NCI-H128 (cell line): ENCODE results near the gene TXNDC16.
"Not testable (repeated sequence)": the region's sequence is repeated elsewhere in the genome, so short reads cannot be mapped to it uniquely, and the experiment has no call there.

Experiments used
- DNase-seq: peaks from one replicate; lab custom pipeline; 2025; ENCODE audit not compliant: unreplicated experiment; lab: John Stamatoyannopoulos, UW

TXNDC16 gene, protein sequence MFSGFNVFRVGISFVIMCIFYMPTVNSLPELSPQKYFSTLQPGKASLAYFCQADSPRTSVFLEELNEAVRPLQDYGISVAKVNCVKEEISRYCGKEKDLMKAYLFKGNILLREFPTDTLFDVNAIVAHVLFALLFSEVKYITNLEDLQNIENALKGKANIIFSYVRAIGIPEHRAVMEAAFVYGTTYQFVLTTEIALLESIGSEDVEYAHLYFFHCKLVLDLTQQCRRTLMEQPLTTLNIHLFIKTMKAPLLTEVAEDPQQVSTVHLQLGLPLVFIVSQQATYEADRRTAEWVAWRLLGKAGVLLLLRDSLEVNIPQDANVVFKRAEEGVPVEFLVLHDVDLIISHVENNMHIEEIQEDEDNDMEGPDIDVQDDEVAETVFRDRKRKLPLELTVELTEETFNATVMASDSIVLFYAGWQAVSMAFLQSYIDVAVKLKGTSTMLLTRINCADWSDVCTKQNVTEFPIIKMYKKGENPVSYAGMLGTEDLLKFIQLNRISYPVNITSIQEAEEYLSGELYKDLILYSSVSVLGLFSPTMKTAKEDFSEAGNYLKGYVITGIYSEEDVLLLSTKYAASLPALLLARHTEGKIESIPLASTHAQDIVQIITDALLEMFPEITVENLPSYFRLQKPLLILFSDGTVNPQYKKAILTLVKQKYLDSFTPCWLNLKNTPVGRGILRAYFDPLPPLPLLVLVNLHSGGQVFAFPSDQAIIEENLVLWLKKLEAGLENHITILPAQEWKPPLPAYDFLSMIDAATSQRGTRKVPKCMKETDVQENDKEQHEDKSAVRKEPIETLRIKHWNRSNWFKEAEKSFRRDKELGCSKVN

GRCh38 chr14:52552063-52552988 lies at the start of gene TXNDC16, which contains the start of gene GPR137C:
TXNDC16 (minus strand) TSS chr14:52552505; CDS start chr14:52543557, 8,948 bp downstream.
GPR137C (plus strand) TSS chr14:52552836; CDS start chr14:52553148, 312 bp downstream.
- peak; percentile 99 for DNase-seq

DNA sequence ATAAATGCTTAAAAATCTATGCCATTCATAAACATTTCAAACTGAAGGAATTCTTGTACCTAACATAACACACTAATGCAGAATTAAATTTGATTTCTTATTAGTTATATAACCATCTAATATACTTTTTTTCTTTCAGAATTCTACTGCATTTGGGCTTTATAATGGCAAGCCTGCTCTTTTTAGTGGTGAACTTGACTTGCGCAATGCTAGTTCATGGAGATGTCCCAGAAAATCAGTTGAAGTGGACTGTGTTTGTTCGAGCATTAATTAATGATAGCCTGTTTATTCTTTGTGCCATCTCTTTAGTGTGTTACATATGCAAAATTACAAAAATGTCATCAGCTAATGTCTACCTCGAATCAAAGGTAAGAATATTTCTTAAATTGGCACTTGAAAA lies 47.7 kb upstream of the TXNDC16 start:
- DNase-seq: no peak

DNA sequence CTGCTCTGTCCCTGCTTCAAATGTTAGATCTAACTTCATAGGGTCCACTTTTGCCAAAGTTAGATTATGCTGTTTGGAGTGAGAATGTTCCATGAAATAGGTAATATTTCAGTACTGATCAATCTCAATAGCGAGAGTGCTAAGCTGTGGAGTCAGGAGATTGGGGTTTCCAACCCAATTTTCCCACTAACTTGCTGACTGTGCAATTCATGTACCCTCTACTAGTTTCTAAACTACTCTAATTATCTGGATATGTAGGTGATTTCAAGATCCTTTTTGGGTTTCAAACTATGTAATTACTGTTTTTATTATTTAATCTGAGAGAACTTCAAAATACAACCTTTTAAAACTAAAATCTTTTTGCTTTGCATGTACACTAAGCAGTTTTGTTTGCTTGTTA lies 46.3 kb upstream of the TXNDC16 start:
- DNase-seq: no peak

DNA sequence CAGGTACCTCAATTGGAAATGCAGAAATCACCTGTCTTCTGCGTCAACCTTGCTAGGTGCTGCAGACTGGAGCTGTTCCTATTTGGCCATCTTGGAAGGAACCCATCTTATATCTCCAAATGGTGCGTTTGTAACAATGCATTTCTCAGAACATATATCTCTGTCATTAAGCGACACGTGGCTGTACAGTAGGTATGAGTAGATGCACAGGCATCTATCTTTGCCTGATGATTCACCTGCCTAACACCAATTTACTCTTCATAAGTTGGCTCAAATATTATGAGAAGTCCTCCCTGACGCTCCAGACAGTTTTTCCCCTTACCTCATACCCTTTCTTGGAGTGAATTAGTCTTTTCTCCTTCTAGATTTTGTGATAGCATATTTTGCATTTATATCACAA lies 44.6 kb upstream of the TXNDC16 start:
- DNase-seq: no peak

DNA sequence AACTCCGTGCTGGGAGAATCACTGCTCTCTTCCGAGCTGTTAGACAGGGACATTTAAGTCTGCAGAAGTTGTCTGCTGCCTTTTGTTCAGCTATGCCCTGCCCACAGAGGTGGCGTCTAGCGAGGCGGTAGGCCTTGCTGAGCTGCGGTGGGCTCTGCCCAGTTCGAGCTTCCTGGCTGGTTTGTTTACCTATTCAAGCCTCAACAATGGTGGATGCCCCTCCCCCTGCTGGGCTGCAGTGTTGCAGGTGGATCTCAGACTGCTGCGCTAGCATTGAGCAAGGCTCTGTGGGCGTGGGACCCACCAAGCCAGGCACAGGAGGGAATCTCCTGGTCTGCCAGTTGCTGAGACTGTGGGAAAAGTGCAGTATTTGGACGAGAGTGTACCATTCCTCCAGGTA lies 44.0 kb upstream of the TXNDC16 start:
- no peak for DNase-seq

- DNase-seq: no peak
Measured at GRCh38 chr14:52590318-52590717, 38.0 kb upstream of the TXNDC16 start.

- DNase-seq: no peak
Measured at GRCh38 chr14:52589646-52590045, 37.3 kb upstream of the TXNDC16 start.

- DNase-seq: no peak
Measured at GRCh38 chr14:52583544-52583943, 31.2 kb upstream of the TXNDC16 start.

DNA sequence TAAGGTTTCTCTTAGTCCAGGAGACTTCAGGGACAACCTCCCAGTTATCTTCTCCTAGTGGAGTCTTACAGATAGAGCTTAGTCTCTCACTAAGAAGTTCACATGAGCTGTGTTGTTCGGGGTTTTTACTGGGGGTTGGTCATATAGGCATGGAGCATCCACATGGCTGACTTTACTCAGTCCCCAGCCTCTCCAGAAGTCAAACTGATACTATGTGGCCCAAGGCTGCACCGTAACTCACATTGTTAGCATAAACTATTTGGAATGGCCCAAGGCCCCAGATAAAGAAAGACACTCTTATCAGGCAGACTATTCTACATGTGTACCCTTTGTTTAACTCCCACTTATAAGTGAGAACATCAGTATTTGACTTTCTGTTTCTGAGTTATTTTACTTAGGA lies 23.6 kb upstream of the TXNDC16 start:
- DNase-seq: no peak

- DNase-seq: not testable (repeated sequence)
Measured at GRCh38 chr14:52568454-52568853, 16.1 kb upstream of the TXNDC16 start.

- DNase-seq: no peak
Measured at GRCh38 chr14:52563120-52563519, 10.8 kb upstream of the TXNDC16 start.

- no peak for DNase-seq
Measured at GRCh38 chr14:52558688-52559087, 6.4 kb upstream of the TXNDC16 start.

DNA sequence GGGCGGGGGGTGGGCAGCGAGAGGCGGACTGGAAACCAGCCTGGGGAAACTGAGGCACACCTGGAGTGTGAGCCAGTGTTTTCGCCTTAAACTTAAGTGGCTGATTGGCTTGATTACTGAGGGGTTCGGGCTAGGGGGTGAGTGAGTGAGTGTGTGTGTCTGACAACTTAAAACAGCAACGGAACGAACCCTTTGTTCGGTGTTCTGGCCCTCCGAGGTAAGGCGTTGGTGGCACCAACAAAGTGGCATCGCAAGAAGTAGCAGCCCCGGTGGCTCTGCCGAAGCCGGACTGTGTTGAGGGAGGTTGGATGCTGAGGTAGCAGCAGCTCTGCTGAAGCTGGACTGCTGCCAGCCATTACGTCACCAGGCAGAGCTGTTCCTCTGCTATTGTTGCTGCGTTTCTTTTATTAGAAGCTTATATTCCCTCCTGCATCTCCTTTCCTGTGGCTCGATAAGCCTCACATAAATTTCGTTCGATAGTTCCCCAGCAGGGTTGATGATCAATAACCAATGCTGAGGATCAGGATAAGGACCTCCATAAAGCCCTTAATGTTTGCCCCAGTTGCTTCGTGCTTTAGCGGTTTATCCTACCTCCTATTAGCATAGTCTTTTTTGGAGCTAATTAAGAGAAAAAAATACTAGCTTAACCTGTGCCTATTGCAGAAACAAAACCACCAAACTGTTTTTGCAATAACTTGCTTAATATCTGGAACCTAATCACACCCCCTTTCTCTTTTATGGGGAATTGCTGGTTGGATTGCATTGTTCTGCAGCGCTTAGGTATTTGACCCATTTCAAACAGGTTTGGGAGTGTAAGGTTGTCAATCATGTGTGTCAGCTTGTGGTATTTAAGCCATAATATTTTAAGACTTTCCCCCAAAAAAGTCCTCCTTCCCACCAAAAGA lies 1.6 kb upstream of the TXNDC16 start:
- peak; percentile 77 for DNase-seq

GRCh38 chr14:52553002-52553670 lies 831 bp upstream of the TXNDC16 start:
- no peak for DNase-seq

- DNase-seq: no peak
Measured at GRCh38 chr14:52551696-52552062, 626 bp downstream of the TXNDC16 start.

DNA sequence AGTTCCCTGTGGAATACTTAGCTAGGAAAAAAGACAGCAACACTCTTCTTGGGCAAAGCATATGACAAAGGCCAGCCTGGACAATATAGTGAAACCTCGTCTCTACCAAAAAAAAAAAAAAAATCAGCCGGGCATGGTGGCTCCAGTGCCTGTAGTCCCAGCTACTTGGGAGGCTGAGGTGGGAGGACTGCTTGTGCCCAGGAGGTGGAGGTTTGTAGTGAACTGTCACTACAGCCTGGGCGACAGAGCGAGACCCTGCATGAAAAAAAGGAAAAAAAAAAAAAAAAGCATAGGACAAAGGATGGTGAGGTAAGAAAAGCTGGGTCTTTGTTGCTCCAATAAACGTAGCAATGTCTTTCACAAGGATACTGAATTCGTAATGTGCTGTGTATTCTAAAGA lies 1.1 kb downstream of the TXNDC16 start:
- DNase-seq: no peak

DNA sequence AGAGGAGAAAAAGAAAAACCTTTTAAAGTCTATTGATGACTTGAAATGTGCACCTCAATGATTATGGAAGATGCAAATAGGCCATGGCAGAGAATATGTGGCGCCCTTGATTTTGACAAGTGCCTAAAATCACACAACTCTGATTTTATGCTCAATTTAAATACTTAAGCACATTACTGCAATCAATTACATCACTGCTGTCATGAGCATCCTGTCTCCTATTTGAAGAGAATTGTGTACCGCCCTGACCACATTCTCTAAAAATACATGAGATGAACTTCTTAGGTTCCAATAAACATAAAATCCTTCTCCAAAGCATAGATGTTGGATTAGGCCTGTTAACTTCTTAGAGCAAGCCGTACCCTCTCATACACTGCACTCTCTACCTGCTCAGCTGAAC lies 1.6 kb downstream of the TXNDC16 start:
- DNase-seq: no peak

GRCh38 chr14:52547526-52547925 lies 4.8 kb downstream of the TXNDC16 start:
- DNase-seq: no peak

GRCh38 chr14:52547027-52547426 lies 5.3 kb downstream of the TXNDC16 start:
- no peak for DNase-seq

GRCh38 chr14:52546318-52546670 lies 6.0 kb downstream of the TXNDC16 start:
- DNase-seq: no peak
